Measurements from ENCODE around the gene DOCK4. TPM values are rescaled to one million over a fixed set of nuclear protein-coding genes. Genes with fewer than 3 reads are reported as not detected.

DOCK4 gene
- polyA plus RNA-seq, 1 donor (not counting 4 experiments of a cell fraction or from before 2014, with no cell fraction given): 13.9 TPM

GRCh38 chr7:112089551-112089950, 116.6 kb downstream of the DOCK4 start:
- FAIRE-seq (no peak), DNase-seq (ENCODE audit: low read depth, low spot score) (no peak)
- no peak for TF ChIP-seq EZH2 (IDR thresholded peaks at IDR 0.05; ENCODE audit: low read length)
- TF ChIP-seq, protein P1, sequence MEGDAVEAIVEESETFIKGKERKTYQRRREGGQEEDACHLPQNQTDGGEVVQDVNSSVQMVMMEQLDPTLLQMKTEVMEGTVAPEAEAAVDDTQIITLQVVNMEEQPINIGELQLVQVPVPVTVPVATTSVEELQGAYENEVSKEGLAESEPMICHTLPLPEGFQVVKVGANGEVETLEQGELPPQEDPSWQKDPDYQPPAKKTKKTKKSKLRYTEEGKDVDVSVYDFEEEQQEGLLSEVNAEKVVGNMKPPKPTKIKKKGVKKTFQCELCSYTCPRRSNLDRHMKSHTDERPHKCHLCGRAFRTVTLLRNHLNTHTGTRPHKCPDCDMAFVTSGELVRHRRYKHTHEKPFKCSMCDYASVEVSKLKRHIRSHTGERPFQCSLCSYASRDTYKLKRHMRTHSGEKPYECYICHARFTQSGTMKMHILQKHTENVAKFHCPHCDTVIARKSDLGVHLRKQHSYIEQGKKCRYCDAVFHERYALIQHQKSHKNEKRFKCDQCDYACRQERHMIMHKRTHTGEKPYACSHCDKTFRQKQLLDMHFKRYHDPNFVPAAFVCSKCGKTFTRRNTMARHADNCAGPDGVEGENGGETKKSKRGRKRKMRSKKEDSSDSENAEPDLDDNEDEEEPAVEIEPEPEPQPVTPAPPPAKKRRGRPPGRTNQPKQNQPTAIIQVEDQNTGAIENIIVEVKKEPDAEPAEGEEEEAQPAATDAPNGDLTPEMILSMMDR (optimal IDR thresholded peaks at IDR 0.05 in 1 of 3, IDR thresholded peaks at IDR 0.05 in 1 of 3, conservative IDR thresholded peaks at IDR 0.05 in 1 of 3; ENCODE audit: extremely low read depth in 1 of 3, insufficient read depth in 2 of 3, low read length in 3 of 3): no peak
- Histone ChIP-seq H3K9ac (ENCODE audit: control insufficient read depth, extremely low read depth, insufficient read depth, low read length) (no peak overlapping the region), H3K4me1 (ENCODE audit: control insufficient read depth, extremely low read depth, insufficient read depth, low read length) (no peaks in the 10 kb centered on the region), H3K79me2 (ENCODE audit: control insufficient read depth, insufficient read depth, low read length) (peaks cover 10% of the 10 kb centered on the region), H3K27ac (ENCODE audit: control insufficient read depth, insufficient read depth, low read length) (no peak overlapping the region), H3K4me2 (ENCODE audit: control insufficient read depth, extremely low read depth, insufficient read depth, low read depth, low read length) (no peak overlapping the region), H3K27me3 (ENCODE audit: control insufficient read depth, extremely low read depth, insufficient read depth, low read length) (no peaks in the 10 kb centered on the region), H3K36me3 (ENCODE audit: control insufficient read depth in 2 of 2, extremely low read depth in 1 of 2, insufficient read depth in 2 of 2, low read length in 2 of 2) (no peaks in the 10 kb centered on the region), H2AFZ (ENCODE audit: control insufficient read depth, low read length) (no peak overlapping the region), H3K4me3 (ENCODE audit: control insufficient read depth in 2 of 3, extremely low read depth in 1 of 3, insufficient read depth in 2 of 3, low read depth in 1 of 3, low read length in 3 of 3) (no peak overlapping the region), H3K9me3 (ENCODE audit: control insufficient read depth, low read depth, low read length) (no peaks in the 10 kb centered on the region), H4K20me1 (ENCODE audit: control insufficient read depth, extremely low read depth, insufficient read depth, low read length) (no peaks in the 10 kb centered on the region), H3K9me1 (ENCODE audit: control insufficient read depth, extremely low read depth, insufficient read depth, low read length) (no peaks in the 10 kb centered on the region)
- dilution Hi-C loops (cut with MboI; ENCODE audit: extremely low pct_ligation_motif_present, low sequenced_read_pairs): no loop called here

DNA sequence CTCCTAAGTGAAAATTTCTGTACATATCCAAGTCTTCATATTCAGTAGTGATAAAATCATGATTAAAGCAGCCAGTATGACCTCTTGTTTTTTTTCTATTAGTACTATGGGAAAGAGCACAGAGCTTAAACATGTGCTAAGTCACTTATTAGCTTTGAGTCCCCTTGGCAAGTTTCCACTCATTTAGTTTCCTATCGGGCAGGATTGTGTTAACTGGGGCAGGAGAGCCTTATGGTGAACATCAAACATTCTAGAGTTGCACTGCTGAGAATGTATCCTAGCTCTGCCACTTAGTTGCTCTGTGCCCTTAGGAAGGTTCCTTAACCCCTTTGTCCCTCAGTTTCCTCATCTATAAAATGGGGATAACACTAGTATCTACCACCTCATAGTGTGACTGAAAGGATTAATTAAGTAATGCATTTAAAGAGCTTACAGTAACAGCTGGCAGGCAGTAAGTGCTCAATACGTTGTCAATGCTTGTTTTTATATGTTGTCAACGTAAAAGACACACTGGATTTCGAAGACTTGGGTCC, 117.6 kb downstream of the DOCK4 start:
- DNase-seq (ENCODE audit: low read depth, low spot score): no peak

More for the DNA sequence above, 117.6 kb downstream of the DOCK4 start:
- Histone ChIP-seq H4K20me1 (ENCODE audit: control insufficient read depth, extremely low read depth, insufficient read depth, low read length) (no peaks in the 10 kb centered on the region), H3K9me1 (ENCODE audit: control insufficient read depth, extremely low read depth, insufficient read depth, low read length) (no peaks in the 10 kb centered on the region), H2AFZ (ENCODE audit: control insufficient read depth, low read length) (no peak overlapping the region), H3K9ac (ENCODE audit: control insufficient read depth, extremely low read depth, insufficient read depth, low read length) (no peak overlapping the region), H3K4me2 (ENCODE audit: control insufficient read depth, extremely low read depth, insufficient read depth, low read depth, low read length) (no peak overlapping the region), H3K27me3 (ENCODE audit: control insufficient read depth, extremely low read depth, insufficient read depth, low read length) (no peaks in the 10 kb centered on the region), H3K9me3 (ENCODE audit: control insufficient read depth, low read depth, low read length) (no peaks in the 10 kb centered on the region), H3K36me3 (ENCODE audit: control insufficient read depth in 2 of 2, extremely low read depth in 1 of 2, insufficient read depth in 2 of 2, low read length in 2 of 2) (no peaks in the 10 kb centered on the region), H3K4me1 (ENCODE audit: control insufficient read depth, extremely low read depth, insufficient read depth, low read length) (no peaks in the 10 kb centered on the region), H3K79me2 (ENCODE audit: control insufficient read depth, insufficient read depth, low read length) (peaks cover 11% of the 10 kb centered on the region), H3K4me3 (ENCODE audit: control insufficient read depth in 2 of 3, extremely low read depth in 1 of 3, insufficient read depth in 2 of 3, low read depth in 1 of 3, low read length in 3 of 3) (no peak overlapping the region), H3K27ac (ENCODE audit: control insufficient read depth, insufficient read depth, low read length) (no peak overlapping the region)
- FAIRE-seq: no peak
- TF ChIP-seq, protein P1 (optimal IDR thresholded peaks at IDR 0.05 in 1 of 3, IDR thresholded peaks at IDR 0.05 in 1 of 3, conservative IDR thresholded peaks at IDR 0.05 in 1 of 3; ENCODE audit: extremely low read depth in 1 of 3, insufficient read depth in 2 of 3, low read length in 3 of 3): no peak
- no peak for TF ChIP-seq EZH2 (IDR thresholded peaks at IDR 0.05; ENCODE audit: low read length)
- dilution Hi-C loops (cut with MboI; ENCODE audit: extremely low pct_ligation_motif_present, low sequenced_read_pairs): no loop called here
